GM21515 (cell line): ENCODE results near the gene TDRKH.
"Not testable (repeated sequence)": the region's sequence is repeated elsewhere in the genome, so short reads cannot be mapped to it uniquely, and the experiment has no call there.

Experiments used
- ATAC-seq: cut with Tn5 transposase; IDR thresholded peaks from one replicate; pipeline ENCODE4 v1.9.1; 2021; ENCODE audit not compliant: unreplicated experiment

The TDRKH gene

DNA sequence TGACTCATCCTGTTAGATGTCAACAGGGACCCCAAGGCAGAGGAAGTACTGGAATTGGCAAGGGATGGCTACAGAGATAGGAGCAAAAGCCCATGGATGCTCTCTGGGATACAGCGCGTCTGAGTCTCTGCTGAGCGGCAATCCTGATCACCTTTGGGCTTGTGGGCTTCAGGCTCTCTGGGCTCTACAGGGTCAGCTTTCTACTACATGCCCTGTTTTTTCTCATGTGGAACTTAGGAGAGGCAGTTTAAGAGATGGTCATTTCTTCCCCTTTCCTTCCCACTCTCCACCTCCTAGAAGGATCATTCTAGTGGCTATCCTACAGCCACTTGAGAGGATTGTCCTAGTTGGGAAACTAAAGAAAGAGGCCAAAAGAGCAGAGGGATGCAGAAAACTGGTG, 13.6 kb upstream of the TDRKH start:
- no peak for ATAC-seq

DNA sequence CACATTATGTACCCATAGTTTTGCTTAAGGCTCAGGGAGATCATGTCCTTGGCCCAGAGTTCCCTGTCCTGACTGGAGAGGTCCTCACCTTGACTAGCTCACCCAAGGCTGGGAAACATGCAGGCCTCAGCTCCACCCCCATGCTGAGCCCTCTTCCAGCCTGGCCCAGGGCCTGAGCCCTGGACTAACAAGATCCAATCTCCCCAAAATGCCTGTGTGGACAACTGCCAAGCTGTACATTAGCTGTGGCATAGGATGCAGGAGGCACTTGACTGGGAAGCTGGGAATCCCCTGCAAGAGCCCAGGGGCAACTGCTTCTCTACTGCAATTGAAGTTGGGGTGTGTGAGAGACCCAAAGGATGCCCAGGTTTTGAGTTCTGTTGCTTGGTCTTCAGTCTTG, 12.9 kb upstream of the TDRKH start:
- no peak for ATAC-seq

DNA sequence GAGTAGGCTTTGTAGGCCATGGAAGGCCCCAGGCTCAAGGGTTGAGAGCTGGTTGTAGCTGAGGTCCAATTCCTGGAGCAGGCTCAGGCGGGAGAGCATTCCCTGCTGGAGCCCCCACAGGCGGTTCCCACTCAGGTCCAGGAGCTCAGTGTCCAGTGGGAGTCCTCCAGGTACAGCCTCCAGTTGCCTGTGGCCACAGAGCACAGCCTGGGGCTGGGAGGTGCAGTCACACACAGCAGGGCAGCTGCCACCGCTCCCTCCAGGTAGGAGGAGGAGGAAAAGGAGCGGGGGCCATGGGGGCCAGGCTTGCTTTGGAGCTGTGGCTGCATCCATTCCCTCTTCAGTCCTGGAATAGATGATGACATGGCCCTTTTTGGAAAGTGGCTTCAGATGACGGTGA, 12.1 kb upstream of the TDRKH start:
- no peak for ATAC-seq

DNA sequence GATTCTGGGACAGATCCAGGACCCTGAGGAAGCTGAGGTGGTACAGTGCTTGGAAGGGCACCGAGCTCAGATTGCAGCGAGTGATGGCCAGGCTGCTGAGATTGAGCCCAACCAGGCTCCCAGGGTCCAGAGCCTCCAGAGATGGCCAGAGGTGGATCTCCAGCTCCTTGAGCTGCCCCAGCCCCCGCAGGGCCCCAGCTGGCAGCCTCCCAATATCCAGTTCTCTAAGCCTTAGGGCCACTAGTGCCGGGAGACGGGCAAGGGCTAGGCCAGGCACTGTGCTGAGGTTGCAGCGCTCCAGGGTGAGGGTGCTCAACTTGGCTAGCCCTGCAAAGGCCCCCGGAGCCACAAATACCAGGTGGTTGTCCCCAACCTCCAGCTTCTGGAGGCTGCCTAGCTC, 11.5 kb upstream of the TDRKH start:
- no peak for ATAC-seq

DNA sequence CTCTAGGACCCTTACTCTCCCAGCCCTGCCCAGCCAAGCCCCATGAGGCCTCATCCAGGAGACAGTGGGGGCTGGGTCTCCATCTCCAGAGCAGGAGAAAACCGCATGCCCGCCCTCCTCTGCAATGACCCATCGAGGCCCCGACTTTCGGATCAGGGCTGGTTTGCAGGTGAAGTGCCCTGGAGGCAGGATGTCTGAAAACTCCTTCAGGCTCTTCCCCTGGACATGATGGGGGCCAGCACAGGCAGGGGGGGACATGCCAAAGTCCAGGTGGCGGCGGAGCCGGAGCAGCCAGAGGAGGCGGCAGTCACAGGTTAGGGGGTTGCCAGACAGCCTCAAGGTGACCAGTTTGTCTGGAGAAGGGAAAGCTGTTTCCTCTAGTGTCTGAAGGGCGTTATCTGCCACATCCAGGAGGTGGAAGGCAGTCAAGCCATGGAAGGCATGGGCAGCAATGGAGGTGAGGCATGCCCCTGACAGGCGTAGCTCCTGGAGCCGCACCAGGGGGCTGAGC, 11.1 kb upstream of the TDRKH start:
- ATAC-seq, result no peak

DNA sequence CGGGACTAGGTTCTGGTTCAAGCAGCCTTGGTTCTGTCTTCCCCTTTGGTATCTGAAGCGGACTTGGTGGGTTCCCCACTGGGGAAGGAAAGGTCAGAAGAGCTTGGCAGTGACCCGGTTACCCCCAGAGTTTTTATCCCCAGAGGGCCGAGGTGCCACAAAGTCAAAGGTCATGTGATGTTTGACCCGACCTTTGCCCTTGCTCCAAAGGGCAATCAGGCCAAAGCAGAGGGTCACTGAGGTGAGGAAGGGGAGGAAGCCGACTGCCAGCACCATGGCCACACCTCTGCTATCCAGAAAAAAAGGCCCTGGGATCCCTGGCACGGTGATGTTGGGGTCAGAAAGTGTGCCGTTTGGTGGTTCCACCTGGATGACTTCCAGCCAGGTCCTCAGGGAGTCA, 10.5 kb upstream of the TDRKH start:
- no peak for ATAC-seq

DNA sequence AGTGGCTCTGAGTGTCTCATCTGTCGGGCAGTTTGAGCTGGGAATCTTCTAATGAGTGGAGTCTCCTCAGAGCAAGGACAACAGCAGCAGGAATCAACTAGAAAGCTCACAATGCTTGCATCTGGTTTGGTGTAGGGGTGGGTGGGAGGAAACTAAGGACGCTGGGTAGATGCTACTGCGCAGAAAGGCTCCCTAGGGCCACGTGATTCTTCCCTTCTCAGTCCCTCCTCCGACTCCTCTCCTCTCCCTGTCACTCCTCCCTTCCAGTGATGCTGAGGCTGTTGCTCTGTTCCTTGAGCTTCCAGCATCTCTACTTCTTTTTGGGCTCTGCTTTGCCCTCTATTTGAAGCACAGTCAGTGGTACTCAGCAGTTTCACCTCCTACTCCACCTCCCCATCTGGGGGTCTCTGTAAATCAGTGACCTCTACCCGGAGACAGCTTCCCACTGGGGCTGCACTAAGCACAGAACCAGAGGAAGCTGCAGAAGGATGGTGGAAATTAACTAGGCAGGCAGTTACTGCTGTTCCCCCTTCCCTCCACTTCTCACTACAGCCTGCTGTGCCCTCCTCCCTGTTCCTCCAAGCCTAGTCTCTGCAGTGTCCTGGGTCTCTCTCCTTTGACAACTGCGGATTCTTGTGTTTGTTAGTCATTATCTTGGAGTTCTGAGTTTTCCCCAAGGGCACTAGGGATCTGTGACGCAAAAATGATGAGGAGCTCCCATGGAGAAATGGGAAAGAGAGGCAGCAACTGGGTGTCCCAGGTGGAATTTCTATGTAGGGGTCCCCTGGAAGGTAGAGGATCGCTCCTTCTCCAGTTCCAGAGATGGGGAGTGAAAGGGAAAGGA, 9.1 kb upstream of the TDRKH start:
- ATAC-seq, result no peak

DNA sequence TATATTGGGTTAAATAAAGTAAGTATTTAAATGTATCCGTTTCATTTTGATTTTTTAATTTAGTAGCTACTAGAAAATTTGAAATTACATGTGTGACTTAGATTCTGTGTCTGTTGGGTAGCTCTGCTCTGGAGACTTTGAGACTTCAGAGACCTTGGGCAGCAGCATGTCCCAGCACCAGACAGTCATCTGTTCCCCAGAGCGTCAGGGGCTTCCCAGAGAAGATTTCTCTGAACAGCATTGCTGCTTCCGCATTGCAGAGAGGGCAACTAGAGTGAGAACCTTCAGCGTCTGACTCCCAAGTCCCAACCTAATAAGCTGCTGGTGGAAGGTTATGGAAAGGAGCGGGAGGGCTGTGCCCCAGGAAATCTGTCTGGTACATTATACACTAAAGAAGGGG, 8.3 kb upstream of the TDRKH start:
- no peak for ATAC-seq

DNA sequence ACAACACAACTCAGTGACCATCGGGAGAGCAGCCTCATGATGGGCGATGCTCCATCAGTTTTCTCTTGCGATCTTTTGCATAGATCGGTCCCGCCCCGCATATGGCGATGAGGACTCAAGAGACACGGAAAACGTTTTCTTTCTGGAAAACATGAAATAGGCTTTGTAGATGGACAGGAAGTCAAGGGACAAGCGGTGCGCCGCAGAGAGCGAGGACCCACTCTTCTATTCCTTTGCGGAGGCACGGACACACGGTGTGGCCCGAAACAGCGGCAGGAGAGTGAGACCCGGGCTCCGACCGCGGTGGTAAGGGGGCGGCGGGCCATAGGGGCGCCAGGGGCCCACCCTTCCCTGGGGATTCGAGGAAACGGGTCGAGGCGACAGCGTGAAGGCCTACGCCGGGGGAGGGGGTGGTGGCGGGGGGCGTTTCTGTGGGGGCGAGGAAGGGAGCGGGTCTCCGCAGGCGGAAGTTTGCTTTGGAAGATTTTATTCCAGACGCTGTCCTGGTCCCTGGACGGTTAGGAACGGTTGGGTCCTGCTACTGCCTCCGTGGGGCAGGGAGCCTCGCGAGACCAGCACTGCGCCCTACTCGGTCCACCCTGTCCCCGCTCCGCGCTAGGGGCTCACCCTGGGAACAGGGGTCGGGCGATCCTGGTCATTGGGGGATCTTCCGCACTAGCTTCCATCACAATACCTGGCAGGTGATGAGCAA, 796 bp upstream of the TDRKH start:
- ATAC-seq, result peak; percentile 7

DNA sequence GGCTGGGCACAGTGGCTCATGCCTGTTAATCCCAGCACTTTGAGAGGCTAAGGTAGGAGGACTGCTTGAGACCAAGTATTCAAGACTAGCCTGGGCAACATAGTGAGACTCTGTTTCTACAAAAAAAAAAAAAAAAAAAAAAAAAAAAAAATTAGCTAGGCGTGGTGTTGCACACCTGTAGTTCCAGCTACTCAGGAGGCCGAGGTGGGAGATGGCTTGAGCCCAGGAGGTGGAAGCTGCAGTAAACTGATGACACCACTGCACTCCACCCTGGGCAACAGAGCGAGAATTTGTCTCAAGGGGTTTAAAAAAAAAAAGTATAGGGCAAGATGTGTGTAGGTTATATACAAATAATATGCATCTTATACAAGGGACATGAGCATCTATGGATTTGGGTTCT, 2.6 kb downstream of the TDRKH start:
- no peak for ATAC-seq

DNA sequence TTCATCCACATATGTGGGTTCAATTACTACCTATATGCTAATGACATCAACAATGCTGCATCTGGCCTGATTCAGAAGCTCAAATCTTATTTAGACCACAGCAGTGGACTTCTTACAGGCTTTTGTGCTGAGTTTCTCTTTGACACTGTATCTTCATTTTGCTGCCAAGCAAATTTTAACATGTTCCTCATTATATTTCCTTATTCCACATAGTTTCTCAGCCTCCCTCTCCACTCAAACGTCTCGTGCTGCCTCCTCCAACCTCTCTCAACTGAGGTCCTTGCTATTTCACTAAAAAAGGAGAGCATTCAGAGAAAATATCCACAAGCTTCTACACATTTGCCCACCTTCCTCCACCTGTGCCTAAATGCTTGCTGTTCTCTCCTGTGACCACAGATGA, 6.5 kb downstream of the TDRKH start:
- ATAC-seq, result no peak

DNA sequence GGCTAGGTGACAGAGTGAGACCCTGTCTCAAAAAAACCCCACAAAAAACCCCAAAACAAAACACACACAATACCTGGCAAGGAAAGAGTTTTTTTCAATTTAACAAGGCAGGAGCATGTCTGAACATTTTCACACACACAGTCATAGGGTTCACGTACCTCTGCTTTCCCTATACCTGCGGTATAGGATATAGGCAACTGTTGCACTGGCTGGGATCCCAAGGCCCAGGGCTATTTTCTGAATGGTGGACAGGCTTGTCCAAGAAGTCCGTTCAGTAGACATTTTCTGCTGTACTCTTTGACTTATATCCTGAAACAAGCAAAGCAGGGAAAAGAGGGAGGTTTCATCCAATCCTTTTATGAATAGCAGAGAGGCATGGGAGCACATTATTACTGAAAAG, 7.6 kb downstream of the TDRKH start:
- ATAC-seq, result no peak

DNA sequence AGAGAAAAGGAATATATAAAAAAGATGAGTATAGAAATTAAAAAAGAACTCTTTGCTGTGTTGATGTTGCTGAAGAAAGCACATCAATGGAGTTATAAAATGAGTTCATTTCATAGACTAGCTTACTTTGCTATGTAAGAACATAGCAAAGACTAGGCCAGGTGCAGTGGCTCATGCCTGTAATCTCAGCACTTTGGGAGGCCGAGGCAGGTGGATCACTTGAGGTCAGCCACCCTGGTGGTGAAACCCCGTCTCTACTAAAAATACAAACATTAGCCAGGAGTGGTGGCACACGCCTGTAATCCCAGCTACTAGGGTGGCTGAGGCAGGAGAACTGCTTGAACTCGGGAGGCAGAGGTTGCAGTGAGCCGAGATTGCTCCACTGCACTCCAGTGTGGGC, 8.3 kb downstream of the TDRKH start:
- ATAC-seq, result not testable (repeated sequence)

DNA sequence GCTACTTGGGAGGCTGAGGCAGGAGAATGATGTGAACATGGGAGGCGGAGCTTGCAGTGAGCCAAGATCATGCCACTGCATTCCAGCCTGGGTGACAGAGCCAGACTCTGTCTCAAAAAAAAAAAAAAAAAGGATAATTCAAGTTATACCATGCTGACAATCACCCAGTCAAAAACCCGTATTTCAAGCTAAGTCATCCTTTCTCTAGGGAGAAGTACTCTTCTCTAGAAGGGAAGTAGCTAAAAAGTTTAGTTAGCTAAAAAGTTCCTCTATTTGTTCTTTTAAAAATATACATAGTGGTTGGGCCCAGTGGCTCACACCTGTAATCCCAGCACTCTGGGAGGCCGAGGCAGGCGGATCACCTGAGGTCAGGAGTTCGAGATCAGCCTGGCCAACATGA, 9.6 kb downstream of the TDRKH start:
- not testable (repeated sequence) for ATAC-seq

DNA sequence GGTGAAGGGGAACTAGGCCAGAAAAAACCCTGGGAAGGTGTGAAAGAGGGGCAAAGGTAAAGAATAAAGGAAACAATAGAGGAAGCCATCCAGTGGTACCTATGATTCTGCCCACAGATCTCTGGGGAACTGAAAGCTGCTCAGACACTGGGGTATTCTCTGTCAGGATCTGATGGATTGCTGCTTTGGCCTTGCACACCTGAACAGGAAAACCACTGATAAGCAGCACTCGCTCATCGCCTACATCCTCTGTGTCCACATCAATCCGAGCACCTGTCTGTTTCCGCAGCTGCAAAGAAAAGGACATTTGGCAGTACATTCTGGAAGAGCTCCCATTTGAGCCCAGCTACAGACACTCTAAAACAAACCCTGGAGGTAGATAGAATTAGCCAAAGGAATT, 10.4 kb downstream of the TDRKH start:
- ATAC-seq, result no peak

DNA sequence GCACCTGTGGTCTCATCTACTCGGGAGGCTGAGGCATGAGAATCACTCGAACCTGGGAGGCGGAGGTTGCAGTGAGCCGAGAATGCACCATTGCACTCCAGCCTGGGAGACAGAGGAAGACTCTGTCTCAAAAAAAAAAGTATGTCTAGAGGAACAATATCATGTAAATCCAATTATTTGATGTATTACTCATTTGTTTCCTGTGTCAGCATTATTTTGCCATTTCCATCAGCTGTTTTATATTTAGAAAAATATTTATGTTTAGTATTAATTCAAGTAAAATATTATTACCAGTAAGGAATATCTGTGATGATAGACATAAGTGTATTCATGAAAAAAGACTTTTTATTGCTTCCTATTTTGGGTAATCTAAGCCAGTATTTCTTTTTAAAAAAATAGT, 13.0 kb downstream of the TDRKH start:
- ATAC-seq, result no peak

DNA sequence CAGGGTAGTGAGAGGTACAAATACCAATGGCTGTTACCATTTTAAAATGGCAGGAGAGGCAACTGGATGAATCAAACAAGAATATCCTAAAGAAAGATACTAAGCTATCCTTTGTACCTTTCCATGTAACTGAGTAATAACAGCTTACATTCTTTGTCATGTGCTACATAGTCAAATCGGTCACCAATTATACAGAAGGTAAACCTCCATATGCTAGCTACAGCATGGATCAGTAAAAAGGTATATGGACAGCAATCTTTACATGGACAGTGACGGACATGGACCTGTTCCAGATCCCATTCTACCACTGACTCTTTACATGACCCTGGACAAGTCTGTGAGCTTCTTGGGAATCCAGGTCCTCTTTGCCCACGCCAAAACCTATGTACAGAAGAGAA, 13.6 kb downstream of the TDRKH start:
- no peak for ATAC-seq

DNA sequence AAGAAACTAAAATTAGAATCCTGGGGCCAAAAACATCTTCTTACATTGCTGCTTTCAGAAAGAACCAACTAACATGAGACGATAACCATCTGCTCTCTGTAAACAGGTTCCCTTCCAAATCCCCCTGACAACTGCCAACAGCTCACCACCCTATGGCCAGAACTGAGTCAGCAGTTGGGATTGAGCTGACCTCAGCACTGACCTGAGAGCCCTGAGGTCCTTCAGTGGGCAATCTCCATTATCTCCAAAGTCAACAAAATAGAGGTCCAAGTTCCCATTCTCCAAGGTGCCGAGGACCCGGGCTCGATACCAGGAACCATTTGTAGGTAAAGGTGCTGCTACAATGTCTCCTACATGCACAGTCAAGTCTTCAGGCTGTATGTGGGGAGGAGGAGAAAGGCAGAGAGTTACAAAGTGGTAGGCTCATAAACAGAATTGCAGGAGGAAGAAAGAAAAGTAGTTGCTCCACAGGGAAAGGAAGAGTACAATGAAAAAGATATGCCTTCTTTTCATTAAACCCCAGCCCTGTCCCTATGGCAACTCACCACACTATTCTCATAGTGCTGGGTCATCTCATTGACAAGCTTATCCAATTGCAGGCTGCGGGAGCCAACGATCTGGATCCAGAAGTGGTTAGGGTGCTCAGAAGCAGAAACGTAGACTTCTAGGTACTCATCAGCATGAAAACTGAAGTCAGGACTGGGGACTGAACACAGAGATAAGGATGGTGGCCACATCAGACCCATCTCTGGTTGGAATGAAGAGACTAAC, 14.2 kb downstream of the TDRKH start:
- no peak for ATAC-seq

DNA sequence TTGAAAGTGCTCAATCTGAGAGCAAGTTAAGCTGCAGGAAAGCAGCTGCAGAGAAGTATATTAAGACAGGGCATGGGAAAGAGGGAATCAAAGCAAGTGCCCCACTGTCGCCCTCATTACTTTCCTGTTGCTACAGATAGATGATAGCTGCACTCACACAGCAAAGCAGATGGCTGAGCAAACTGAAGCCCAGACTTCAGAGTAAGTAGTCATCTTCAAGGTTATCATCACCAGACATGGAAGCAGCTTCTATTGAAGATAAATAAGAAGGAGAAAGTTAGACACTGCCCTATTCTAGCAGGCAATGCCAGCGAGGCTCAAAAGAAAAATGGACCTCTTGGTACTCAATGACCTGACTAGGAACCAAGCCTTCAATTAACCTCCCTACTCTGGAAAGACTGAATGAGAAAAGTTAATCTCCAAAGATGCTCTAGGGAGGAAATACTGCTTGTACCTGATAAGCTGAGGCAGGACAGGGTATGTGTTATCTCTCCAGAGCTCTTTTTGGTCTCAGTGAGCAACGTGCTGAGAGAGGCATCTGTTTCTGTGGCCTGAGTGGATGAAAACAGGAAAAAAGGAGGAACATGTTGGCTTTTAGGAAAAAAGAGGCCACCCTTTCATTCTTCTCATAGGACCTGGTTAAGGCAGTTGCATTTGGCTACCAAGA, 15.9 kb downstream of the TDRKH start:
- no peak for ATAC-seq

DNA sequence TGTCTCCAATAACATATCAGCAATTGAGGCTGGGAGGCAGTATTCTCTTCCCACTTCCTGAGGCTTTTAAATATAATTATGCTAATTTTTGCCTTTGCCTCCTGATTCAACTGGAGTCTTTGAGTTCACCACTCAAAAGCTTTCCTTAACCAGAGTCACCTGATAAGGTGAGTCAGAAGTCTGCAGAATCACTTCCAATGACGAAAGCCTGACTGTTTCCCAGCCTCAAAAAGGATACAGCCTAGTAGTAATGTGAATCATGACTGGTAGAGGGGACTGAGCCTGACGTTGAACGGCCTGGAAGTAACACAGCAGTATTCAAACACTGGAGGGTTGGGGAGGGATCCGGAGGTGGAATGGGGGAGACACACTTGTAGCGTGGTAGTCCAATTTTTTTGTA, 16.6 kb downstream of the TDRKH start:
- ATAC-seq, result no peak

DNA sequence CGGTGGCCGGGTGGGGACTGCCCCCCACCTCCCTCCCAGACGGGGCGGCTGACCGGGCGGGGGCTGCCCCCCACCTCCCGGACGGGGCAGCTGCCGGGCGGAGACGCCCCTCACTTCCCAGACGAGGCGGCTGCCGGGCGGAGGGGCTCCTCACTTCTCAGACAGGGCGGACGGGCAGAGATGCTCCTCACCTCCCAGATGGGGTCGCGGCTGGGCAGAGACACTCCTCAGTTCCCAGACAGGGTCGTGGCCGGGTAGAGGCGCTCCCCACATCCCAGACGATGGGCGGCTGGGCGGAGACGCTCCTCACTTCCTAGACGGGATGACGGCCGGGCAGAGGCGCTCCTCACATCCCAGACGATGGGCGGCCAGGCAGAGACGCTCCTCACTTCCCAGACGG, 21.0 kb downstream of the TDRKH start:
- ATAC-seq, result not testable (repeated sequence)
